GM18511 (cell line): ENCODE measurements around the gene SNRNP48.

Experiments
- ATAC-seq: cut with Tn5 transposase; IDR thresholded peaks from one replicate; pipeline ENCODE4 v1.9.1; 2021; ENCODE audit warnings: mild to moderate bottlenecking, moderate library complexity; ENCODE audit not compliant: unreplicated experiment

The SNRNP48 gene

GRCh38 chr6:7640016-7640415, 50.0 kb downstream of the SNRNP48 start:
- no peak for ATAC-seq

GRCh38 chr6:7640607-7641577, 50.9 kb downstream of the SNRNP48 start:
- ATAC-seq: no peak

- no peak for ATAC-seq
Observed at GRCh38 chr6:7642791-7643190, 52.8 kb downstream of the SNRNP48 start.

- ATAC-seq: no peak
Observed at GRCh38 chr6:7644417-7644816, 54.4 kb downstream of the SNRNP48 start.

GRCh38 chr6:7646394-7646793, 56.4 kb downstream of the SNRNP48 start:
- no peak for ATAC-seq

- ATAC-seq: peak; percentile 77
Observed at GRCh38 chr6:7647504-7647903, 57.5 kb downstream of the SNRNP48 start.

- ATAC-seq: no peak
Observed at GRCh38 chr6:7649037-7649810, 59.2 kb downstream of the SNRNP48 start.

- no peak for ATAC-seq
Observed at GRCh38 chr6:7650878-7651277, 60.9 kb downstream of the SNRNP48 start.

- ATAC-seq: no peak
Observed at GRCh38 chr6:7652957-7653356, 63.0 kb downstream of the SNRNP48 start.

- no peak for ATAC-seq
Observed at GRCh38 chr6:7656355-7656754, 66.4 kb downstream of the SNRNP48 start.

- no peak for ATAC-seq
Observed at GRCh38 chr6:7658543-7658942, 68.5 kb downstream of the SNRNP48 start.

- no peak for ATAC-seq
Observed at GRCh38 chr6:7661364-7661763, 71.4 kb downstream of the SNRNP48 start.
